ENCODE measurements around the gene NDUFA8.

- TF ChIP-seq CTCF (IDR thresholded peaks at IDR 0.05) (no peak), POLR2A (IDR thresholded peaks at IDR 0.05) (no peak)
Observed at GRCh38 chr9:122131401-122132001, 28.1 kb downstream of the NDUFA8 start.
